ENCODE data around the gene ZMYND11. TPM values are rescaled to one million over a fixed set of nuclear protein-coding genes. Genes with fewer than 3 reads are reported as not detected.

ZMYND11 gene
- total and polyA plus RNA-seq, 9 of the 15 experiments (the other 6 are each of a cell fraction or from before 2014, with no cell fraction given): 2.7 to 13.8 (median 8.8) TPM

- no peak for FAIRE-seq
- Histone ChIP-seq H2AFZ (ENCODE audit: low read depth, low read length) (no peak overlapping the region), H3K4me1 (replicated peaks in 1 of 2; ENCODE audit: control insufficient read depth in 2 of 2, insufficient read depth in 2 of 2, low read length in 2 of 2) (peaks cover 6 to 18% of the 10 kb centered on the region in 2 experiments; a peak in 4 of 5 replicates), H3K9ac (ENCODE audit: insufficient read depth in 1 of 2, low read depth in 2 of 2, low read length in 2 of 2) (no peak overlapping the region), H3K27me3 (ENCODE audit: control insufficient read depth in 2 of 2, insufficient read depth in 2 of 2, low read length in 2 of 2) (peaks cover 27 to 33% of the 10 kb centered on the region in 2 experiments), H3K36me3 (ENCODE audit: control insufficient read depth, insufficient read depth, low read length) (no peaks in the 10 kb centered on the region), H3K27ac (ENCODE audit: extremely low read depth, low read depth, low read length) (no peak overlapping the region), H3K4me2 (ENCODE audit: insufficient read depth, low read length) (no peak overlapping the region), H3K9me1 (ENCODE audit: control insufficient read depth, insufficient read depth, low read length) (no peaks in the 10 kb centered on the region), H3K9me3 (replicated peaks; ENCODE audit: control insufficient read depth, insufficient read depth, low read depth, low read length) (no peaks in the 10 kb centered on the region), H4K20me1 (replicated peaks; ENCODE audit: control insufficient read depth, insufficient read depth, low read length) (peaks cover 6% of the 10 kb centered on the region; the same call in 1 of the 2 replicates), H3K79me2 (ENCODE audit: control insufficient read depth, insufficient read depth, low read length) (peaks cover 23% of the 10 kb centered on the region), H3K4me3 (no peak overlapping the region)
- TF ChIP-seq CBX8 (IDR thresholded peaks at IDR 0.05; ENCODE audit: borderline replicate concordance, extremely low read depth, low read depth, low read length, poor library complexity, severe bottlenecking) (peak; percentile 83), RNF2 (IDR thresholded peaks at IDR 0.05) (0 out of 2 replicates have a peak, but pooled peaks have one; percentile 15), HOXB6 (CRISPR knock-in tag; IDR thresholded peaks at IDR 0.05; ENCODE audit: borderline replicate concordance) (no peak), PATZ1 (CRISPR knock-in tag; IDR thresholded peaks at IDR 0.05; ENCODE audit: borderline replicate concordance) (no peak)
- WGBS (ENCODE audit: insufficient coverage, low coverage, missing lambda C conversion rate): 34% methylated on average over 10 of the region's 10 CpGs
- BruUV-seq (replicated peaks): no TSS peak
- ChIA-PET POLR2A (interaction anchor here (1.0 kb wide), 1 partner anchor 10 kb away, joined by 3 read pairs; no protein-coding TSS in a partner anchor), CTCF (ENCODE audit: low intra/inter-chr PET ratio) (no interaction called here)
- in situ Hi-C loops (cut with MboI): no loop called here
- intact Hi-C loops (cut with micrococcal nuclease): no loop called here
- no peak for DNase-seq (ENCODE audit: extremely low read depth in 1 of 4, low spot score in 3 of 4)
- ATAC-seq: no peak
Measured at GRCh38 chr10:132946-133898, 2.0 kb upstream of the ZMYND11 start.

Measured in K562 (cell line).